Thyroid gland (tissue), 4 donors: ENCODE data around the gene PLEKHA8.

ENCODE experiments used
- POLR2A ChIP-seq, 2 donors: fragments of 450-650 bp; IDR thresholded peaks; one replicate each; pipeline ENCODE4 v1.6.1; 2017; ENCODE audit warnings: antibody characterized with exemption in 2 of 2, mild to moderate bottlenecking in 2 of 2, moderate library complexity in 1 of 2
- TF ChIP-seq, protein P1 (sequence below), 6 experiments: fragments of 200-600 bp in 3 of 6; fragments of 450-650 bp in 3 of 6; sonication (generic) in 3 of 6; IDR thresholded peaks; one replicate each; pipeline ENCODE4 v1.5.1; 2016 to 2019; ENCODE audit warnings: antibody characterized with exemption in 6 of 6, mild to moderate bottlenecking in 2 of 6, inconsistent platforms in 1 of 6, moderate library complexity in 1 of 6

DNA sequence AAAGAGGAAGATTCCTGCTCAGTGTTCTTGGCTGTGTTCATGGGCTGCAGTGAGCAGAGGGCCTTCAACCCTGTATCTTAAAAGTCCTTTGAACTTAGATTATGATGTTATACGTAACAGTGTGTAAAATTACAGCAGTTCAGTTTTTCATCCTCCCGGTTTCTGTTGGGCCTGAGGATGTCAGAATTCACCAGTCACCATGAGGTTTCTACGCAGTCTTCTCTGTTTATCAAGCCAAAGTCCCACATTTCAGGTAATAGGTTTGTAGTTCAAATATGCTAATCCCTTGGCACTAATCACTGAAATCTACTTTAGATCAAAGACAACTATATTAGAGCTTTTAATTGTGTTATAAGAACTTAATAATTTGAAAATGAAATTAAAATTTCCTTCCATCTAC lies 24.9 kb downstream of the PLEKHA8 start:
- TF ChIP-seq, protein P1, sequence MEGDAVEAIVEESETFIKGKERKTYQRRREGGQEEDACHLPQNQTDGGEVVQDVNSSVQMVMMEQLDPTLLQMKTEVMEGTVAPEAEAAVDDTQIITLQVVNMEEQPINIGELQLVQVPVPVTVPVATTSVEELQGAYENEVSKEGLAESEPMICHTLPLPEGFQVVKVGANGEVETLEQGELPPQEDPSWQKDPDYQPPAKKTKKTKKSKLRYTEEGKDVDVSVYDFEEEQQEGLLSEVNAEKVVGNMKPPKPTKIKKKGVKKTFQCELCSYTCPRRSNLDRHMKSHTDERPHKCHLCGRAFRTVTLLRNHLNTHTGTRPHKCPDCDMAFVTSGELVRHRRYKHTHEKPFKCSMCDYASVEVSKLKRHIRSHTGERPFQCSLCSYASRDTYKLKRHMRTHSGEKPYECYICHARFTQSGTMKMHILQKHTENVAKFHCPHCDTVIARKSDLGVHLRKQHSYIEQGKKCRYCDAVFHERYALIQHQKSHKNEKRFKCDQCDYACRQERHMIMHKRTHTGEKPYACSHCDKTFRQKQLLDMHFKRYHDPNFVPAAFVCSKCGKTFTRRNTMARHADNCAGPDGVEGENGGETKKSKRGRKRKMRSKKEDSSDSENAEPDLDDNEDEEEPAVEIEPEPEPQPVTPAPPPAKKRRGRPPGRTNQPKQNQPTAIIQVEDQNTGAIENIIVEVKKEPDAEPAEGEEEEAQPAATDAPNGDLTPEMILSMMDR (IDR thresholded peaks at IDR 0.05): no peak
- TF ChIP-seq POLR2A (IDR thresholded peaks at IDR 0.05): no peak
